HG03378 (cell line): Measurements from ENCODE around the gene TNFAIP2.
"Not testable (repeated sequence)": the region's sequence is repeated elsewhere in the genome, so short reads cannot be mapped to it uniquely, and the experiment has no call there.

Experiments used
- ATAC-seq: cut with Tn5 transposase; IDR thresholded peaks from one replicate; pipeline ENCODE4 v1.9.1; 2021; ENCODE audit warnings: mild to moderate bottlenecking, moderate library complexity; ENCODE audit not compliant: unreplicated experiment

Gene TNFAIP2

GRCh38 chr14:103107455-103107854 lies 15.8 kb upstream of the TNFAIP2 start:
- no peak for ATAC-seq

- no peak for ATAC-seq
Measured at GRCh38 chr14:103107941-103108748, 15.1 kb upstream of the TNFAIP2 start.

- no peak for ATAC-seq
Measured at GRCh38 chr14:103108749-103109207, 14.5 kb upstream of the TNFAIP2 start.

DNA sequence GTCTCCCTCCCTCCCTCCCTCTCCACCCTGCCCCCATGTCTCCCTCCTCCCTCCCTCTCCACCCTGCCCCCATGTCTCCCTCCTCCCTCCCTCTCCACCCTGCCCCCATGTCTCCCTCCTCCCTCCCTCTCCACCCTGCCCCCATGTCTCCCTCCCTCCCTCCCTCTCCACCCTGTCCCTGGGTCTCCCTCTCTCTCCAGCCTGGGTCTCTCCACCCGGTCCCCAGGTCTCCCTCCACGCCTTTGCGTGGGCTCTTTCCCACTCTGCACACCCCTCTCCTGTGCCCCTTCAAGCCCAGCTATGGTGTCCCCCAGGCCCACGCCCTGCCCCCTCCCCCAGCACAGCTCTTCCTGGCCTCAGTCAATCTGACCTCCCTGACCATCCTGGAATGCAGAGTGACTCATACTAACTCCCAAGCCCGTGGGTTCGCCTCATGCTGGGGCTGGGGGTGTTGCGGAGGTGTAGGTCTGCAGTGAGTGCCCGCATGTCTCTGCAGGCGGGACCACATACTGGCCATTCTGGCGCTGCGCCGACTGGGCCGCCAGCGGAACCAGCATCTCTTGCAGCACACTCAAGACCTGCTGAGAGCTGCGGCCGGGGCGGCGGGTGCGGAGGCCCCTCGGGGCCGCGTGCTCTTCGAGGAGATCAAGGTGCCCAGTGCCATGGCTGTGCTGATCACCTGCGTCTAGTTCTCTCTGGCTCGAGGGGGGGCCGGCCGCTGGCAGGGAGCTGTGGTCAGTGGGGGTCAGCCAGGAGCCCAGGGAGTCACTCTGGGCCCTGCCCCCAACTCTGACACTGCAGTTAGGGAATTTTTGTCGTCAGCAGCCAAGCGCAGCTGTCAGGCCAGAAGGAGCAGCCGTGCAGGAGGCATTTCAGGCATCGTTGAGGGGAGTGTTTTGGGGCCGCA lies 13.5 kb upstream of the TNFAIP2 start:
- ATAC-seq: no peak

- ATAC-seq: no peak
Measured at GRCh38 chr14:103110681-103111231, 12.5 kb upstream of the TNFAIP2 start.

DNA sequence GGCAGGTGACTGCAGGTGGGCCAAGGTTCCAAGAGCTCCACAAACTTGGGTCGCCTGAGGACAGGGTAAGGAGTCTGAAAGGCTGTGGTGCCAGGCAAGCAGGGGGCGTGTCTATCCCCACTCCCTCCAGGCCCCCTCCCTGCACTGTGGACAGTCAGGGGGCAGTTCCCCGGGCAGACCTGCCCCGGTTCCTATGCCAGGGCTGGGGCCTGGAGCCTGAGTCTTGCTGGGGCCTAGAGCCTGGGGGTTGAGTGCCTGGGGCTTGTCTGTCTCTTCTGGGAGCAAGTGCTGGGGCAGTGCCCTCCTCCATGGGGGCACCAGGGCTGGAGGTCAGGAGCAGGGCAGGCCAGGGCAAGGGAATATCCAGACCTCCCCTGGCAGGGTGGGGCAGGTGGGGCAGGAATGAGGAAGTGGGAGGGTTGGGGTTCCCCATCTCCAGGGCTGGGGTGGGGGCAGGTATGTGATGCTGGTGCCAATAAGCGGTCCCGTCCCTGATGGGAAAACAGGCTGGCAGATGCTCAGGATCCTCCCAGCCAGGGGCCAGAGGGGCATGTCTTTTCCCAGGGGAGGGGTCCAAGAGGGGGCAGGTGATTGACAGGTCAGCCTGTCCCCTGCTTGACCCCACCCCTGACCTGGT lies 11.9 kb upstream of the TNFAIP2 start:
- no peak for ATAC-seq

DNA sequence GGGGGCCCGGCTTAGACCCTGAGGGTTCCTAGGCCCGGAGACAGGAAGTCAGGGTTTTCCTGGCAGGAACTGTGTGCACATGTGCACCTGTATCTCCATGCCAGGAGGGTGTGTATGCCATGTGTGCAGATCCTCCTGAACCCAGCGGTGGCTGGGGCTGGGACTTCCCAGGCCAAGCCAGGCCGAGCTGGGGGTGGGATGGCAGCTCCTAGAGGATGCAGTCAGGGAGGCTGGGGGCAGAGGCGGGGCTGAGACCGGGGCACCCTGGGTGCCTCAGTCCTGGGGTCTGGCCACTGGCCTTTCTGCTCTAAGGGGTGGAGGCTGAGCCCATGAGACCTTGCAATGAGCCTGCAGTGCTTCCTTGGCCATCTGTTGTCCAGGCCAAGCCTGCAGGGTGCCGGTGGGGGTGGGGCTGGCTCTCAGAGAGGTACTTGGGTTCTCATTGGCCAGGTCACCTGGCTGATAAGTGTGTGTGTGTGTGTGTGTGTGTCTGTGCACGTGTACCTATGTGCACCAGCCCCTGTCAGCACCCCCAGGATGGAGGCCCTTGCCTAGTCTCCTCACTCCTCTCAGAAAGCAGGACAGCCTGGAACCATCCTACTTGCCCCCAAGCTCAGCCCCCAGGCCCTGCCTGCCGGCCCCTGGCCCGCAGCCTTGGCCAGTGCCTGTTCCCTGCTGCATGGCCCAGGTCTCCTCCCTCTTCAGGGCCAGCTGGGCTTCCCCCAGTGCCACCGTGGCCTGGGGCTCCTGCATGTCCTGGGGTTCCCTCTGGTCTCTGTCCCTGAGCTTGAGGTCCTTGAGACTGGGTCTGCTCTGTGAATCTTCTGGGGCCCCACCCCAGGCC lies 10.6 kb upstream of the TNFAIP2 start:
- ATAC-seq: no peak

DNA sequence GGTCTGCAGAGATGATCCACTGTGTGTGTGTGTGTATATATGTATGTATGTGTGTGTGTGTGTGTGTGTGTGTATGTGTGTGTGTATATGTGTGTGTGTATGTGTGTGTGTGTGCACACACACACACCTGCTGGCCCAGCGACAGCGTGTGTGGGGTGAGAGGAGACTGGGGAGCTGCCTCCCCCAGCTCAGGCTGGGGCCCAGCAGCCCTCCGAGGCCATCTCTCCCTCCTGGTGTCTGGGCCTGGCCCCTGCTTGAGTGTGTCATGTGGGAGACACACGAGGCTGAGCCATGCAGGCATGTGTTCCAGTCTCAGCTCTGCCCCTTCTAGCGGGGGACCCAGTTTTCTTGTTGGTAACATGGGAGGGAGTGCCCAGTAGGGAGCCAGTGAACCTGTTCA lies 10.0 kb upstream of the TNFAIP2 start:
- ATAC-seq: no peak

GRCh38 chr14:103113774-103114173 lies 9.5 kb upstream of the TNFAIP2 start:
- ATAC-seq: no peak

GRCh38 chr14:103115086-103115679 lies 8.1 kb upstream of the TNFAIP2 start:
- not testable (repeated sequence) for ATAC-seq

DNA sequence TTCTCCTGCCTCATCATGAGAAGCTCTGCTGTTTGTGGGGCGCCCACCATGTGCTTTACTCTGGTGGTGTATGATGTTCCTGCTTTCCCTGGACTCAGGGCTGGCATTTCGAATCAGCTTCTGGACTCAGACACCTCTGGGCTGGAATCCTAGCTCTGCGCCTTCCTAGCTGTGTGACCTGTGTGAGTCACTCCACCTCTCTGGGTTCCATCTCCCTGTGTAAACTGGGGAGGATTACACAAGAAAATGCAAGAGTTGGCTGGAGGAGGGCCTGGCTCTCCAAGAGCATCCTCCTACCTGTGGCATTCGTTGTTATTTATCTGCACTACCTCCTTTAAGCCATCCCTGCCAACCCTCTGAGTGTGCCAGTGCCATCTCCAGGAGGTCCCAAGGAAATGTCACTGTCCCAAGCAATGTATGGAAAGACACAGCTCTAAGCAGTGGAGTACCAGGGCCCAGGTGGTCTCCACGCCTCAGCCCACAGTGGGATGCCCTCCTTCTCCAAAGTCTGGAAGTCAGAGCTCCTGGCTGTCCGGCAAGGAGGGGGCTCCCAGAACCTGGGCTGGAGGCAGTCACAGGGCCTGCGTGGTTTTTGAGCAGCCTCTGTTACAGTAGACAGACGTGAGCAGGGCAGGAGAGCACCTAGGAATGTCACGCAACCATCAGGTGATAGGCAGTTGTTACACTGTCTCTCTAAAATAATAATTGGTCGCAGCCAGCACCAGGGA lies 7.3 kb upstream of the TNFAIP2 start:
- no peak for ATAC-seq

DNA sequence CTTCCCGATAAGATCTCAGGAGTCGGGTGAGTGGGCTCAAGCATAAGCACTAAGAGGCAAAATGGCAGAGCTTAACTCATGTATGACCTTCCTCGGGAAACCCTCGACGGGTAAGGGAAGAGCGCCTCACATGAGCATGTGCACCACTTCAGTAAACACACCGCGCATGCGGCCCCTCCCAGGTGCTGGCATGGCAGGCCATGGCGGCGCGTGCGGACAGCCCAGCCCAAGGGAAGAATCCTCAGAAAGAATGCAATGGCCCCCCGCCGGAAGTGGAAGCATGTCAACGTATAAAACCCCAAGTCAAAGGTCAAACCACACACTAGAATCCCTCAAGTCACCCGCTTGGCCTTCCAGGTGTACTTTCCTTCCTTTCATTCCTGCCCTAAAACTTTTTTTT lies 6.6 kb upstream of the TNFAIP2 start:
- ATAC-seq: no peak

GRCh38 chr14:103117499-103117898 lies 5.8 kb upstream of the TNFAIP2 start:
- ATAC-seq: not testable (repeated sequence)

DNA sequence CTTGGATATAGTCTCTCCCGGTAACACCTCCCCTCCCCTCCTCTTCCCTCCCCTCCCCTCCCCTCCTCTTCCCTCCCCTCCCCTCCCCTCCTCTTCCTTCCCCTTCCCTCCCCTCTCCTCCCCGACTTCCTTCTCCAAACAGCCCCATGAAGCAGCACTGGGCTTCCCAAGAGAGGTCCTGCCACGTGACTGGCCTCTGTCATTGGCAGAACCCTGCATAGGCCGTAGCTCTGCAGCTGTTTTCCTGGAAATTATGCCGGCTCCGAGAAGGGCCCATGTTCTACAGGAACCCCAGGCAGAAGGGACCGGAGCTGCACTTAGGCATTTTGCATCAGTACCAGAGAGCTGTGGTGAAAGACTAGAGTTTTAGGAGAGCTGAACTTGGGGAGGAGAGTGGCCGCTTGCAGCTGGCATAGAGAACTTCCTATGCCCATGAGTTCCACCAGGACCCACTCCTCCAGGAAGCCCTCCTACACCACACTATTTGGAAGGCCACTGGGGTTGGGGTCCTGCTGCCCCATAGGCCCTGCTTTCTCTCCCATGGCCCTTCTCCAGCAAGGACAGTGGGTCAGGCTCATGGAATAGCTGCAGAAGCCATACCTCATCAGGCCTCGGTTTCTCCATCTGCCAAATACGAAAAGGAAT lies 5.1 kb upstream of the TNFAIP2 start:
- ATAC-seq: no peak

- ATAC-seq: no peak
Measured at GRCh38 chr14:103118663-103119404, 4.4 kb upstream of the TNFAIP2 start.

DNA sequence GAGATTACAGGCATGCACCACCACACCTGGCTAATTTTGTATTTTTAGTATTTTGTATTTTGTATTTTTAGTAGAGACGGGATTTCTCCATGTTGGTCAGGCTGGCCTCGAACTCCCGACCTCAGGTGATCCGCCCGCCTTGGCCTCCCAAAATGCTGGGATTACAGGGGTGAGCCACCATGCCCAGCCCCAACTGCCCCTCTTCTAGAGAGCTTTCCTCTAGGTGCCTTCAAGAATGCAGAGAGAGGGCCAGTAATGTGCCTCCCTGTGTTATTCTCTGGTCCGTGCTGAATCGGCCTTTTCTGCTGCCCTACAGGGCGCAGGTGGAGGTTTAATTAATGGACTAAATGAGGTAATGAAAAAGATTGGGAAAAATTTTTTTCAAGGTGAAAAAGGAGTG lies 3.7 kb upstream of the TNFAIP2 start:
- ATAC-seq: not testable (repeated sequence)

DNA sequence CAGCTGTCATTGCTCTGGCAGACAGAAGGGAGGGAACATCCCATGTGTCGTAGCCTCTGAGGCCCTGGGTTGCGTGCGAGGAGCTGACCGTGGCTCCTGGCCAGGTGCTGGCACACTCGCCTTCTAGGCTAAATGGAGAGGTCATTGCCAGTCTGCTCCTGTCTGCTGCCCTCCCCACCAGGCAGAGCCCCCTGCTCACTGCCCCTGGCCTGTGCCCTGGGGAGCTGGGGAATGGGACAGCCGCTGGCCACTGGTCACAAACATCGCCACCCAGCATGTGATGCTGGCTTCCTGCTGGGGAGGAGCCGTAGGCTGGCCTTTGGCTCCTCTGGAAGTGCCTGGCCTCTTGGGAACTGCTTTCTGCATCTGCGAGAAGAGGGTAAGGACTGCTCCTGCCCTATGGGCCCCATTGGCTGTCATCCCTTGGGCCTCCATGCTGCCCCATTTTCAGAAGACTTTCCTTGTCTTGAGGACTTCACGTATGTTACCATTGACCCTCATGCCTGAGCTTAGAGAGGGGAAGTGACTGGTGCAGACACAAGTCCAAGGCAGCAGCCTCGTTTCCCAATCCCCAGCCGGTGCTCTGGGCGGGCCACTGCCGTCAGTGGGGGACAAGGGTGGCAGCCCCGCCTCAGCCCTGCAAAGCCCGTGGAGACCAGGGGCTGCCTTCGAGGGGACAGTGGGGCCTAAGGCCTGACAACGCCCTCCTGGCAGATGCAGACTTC lies 2.0 kb upstream of the TNFAIP2 start:
- no peak for ATAC-seq
